GM18526 (cell line): Measurements from ENCODE around the gene STX17.

Source experiments
- POLR2A ChIP-seq: IDR thresholded peaks from 3 replicates; pipeline ENCODE4 v1.6.1; 2011; ENCODE audit not compliant: insufficient read length; ENCODE audit errors: extremely low read depth

STX17 gene

DNA sequence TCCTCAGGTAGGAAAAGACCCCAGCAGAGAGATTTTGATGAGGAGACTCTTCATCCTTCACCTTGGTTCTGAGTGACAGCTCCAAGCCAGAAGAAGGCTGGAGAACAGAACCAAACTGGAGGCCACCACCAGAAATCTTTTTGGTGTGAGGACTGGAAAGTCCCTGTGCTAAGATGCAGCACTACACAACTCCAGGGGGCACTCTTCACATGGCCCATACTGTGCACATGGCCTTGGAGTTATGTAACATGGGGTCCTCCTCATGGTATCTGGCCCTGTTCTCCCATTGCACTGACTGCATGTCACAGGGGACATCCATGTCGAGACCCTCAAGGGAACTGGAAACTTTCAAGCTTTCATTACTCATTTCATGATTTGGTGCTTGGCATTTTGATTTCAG lies 17.3 kb upstream of the STX17 start:
- no peak for TF ChIP-seq POLR2A

DNA sequence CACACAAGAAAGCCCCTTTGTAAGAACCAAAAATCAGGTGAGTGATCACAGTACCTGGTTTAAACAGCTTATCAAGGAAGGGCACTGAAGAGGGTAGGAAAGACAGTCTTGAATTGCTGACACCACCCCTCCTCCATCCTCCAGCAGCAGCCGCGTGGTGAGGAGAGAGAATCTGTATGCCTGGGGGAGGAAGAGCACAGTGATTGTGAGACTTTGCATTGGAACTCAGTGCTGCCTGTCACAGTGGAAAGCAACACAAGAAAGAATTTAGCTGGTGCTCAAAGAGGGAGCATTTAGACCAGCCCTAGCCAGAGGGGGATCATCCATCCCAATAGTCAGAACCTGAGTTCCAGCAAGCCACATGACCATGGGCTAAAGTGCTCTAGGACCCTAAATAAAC lies 11.6 kb upstream of the STX17 start:
- TF ChIP-seq POLR2A: no peak

DNA sequence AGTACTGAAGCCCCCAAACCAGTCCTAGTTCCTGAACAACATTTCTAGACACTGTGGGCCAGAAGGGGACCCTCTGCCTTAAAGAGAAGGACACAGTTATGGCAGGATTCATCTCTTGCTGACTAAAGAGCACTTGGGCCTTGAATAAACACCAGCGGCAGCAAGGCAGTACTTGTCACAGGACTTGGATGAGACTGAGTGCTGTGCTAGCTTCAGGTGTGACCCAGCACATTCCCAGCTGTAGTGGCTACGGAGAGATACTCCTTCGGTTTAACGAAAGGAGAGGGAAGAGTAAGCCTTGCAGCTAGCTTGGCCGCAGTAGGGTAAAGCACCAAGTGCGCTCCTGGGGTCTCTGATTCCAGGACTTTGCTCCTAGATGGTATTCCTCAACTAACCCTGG lies 10.9 kb upstream of the STX17 start:
- TF ChIP-seq POLR2A: no peak

DNA sequence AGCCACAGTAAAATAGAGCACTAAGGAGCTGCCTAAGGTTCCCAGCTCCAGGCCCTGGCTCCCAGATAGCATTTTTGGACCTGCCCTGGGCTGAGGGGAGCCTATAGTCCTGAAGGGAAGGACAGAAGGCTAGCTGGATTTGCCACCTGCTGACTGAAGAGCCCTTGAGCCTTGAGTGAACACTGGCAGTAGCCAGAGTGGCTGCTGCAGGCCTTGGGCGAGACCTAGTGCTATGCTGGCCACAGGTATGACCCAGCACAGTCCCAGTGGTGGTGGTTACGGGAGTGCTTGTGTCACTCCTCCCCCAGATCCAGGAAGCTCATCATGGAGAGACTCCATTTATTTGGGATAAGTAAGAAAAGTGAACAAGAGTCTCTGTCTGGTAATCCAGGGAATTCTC lies 10.3 kb upstream of the STX17 start:
- no peak for TF ChIP-seq POLR2A

DNA sequence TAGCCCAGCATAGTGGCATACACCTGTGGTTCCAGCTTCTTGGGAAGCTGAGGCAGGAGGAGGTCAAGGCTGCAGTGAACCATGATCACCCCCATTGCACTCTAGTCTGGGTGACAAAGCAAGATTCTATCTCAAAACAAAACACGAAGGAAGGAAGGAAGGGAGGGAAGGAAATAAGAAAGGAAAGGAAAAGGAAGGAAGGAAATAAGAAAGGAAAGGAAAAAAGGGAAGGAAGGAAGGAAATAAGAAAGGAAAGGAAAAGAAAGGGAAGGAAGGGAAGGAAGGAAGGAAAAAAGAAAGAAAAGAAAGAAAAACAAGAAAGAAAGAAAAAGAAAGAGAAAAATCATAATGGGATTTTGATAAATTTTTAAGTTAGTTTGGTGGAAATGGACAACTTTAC lies 3.1 kb upstream of the STX17 start:
- no peak for TF ChIP-seq POLR2A

DNA sequence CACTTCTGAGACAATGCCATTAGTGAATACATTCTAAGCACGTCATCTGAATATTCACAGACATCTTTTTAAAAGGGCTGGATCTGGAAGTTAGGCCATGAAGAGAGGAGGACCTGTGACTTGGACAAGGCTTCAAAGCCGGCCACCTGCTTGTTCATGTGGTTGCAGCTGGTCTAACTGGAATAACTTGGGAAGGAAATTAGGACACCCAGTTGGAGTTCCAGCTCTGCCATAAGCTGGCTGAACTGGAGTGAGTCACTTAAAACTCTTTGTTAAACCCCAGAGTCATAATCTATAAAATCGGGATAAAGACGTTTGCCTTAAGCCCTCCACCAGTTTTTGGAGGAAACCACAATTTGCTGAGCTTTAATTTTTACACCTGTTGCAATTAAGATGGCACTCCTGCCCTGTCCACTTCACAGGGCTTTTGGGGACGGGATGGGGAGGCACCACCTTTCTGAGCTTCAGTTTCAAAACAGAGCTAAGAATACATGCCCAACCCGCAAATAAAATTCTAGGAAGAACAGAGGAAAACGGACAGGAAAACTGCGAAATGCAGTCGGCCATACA lies 536 bp upstream of the STX17 start:
- TF ChIP-seq POLR2A: no peak

DNA sequence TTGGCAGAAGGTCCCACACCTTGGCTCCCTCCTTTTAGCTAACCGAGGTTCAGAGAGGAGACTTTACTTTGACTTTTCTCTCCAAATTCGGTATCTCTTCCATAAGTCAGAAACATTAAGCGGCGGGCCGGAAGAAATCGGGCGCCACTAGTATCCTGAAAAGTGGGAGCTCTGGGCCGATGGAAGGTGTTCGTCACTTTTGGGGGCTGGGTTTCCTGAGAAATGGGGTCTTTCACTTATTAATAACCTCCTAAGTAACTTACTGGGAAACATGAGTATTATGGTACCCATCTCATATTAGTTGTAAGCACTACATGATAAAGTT lies 716 bp downstream of the STX17 start:
- no peak for TF ChIP-seq POLR2A

DNA sequence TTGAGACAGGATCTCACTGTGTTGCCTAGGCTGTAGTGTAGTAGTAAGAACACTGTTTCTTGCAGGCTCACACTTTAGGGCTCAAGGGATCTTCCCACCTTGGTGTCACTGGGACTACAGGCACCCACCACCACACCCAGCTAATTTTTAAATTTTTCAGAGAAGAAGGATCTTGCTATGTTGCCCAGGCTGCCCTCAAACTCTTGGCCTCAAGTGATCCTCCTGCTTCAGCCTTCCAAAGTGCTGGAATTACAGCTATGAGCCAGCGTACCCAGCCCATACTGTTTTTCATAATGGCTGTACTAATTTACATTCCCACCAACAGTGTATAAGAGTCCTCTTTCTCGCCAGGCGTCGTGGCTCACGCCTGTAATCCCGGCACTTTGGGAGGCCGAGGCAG lies 5.1 kb downstream of the STX17 start:
- no peak for TF ChIP-seq POLR2A

DNA sequence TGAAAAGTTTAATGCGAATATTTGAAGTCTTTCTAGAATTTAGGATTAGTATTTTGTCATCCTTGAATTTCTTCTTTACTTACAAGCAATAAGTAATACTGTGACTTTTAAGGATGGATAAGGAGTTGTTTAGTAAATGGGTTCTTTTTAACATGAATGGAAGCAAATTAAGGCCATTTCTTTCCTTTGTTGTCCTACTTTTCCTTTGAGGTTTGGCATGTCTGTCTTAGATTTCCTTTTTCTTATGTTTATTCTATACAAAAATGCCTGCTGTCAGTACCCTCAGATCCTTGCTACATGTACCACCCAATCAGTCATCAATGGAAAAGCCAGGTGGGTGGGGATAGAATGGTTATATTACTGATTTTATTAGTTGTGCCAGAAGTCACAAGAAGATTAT lies 10.2 kb downstream of the STX17 start:
- no peak for TF ChIP-seq POLR2A

DNA sequence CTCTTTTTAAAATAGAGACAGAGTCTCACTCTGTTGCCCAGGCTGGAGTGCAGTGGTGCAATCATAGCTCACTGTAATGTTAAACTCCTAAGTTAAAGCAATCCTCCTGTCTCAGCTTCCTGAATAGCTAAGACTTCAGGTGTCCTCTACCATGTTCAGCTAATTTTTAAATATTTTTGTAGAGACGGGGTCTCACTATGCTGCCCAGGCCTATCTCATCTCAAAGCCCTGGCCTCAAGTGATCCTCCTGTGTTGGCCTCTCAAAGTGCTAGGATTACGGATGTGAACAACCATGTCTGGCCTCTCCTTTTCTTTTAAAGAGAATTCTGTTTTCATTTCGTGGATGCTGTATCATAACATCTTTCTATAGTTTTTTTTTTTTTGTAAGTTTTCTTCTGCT lies 11.7 kb downstream of the STX17 start:
- TF ChIP-seq POLR2A: no peak

DNA sequence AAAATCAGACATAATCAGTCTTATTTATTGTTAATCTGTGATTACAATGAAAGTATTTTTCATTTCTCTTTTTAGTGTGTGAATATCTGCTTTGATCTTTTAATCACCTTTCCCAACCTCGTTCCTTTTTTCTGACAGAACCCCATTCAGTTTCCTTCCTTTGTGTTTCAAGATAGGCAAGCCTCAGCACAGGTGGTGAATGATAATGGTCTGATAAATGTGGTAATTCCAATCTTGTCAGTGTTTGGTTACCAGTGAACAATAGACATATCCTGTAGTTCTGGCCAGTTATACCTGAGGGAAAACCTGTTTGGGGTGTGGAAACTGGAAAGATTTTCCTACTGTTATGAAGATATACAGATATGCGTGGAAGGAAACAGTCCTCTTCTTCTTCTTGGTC lies 13.5 kb downstream of the STX17 start:
- TF ChIP-seq POLR2A: no peak

DNA sequence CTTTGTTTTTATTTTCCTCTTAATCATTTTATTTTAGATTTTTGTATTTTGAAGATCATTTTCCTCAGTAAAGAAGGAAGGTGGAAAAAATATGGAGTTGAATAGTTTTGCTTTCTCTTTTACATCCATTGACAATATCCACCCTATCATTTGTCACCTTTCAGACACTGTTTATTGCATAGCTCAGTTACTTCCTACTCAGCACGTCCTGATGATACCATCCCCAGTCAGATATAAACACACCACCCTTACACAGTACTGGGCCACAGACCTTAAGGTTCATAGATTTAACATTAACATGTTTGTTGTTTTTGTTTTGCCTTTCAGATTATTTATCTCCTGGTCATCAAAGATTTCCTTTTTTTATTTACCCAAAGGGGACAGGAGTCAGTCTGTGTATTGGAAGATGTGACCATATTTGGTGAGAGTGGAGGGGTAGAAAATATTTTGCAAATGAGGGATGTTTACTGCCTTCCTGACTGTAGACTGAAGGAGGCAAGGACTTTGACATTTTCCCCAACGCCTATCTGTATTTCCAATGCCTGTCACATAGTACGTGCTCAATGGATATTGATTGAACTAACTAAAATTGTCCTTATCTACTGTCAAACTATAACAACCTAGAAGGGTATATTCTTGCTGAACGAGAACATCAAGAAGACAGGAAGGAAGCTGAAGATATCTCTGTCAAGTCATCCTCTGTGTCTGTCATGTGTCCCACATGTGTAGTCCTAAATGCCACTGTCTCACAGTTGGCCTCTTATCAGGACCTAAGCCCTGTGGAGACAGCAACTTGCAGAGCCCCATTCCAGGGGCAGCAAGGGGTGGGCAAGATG lies 15.6 kb downstream of the STX17 start:
- TF ChIP-seq POLR2A: no peak

DNA sequence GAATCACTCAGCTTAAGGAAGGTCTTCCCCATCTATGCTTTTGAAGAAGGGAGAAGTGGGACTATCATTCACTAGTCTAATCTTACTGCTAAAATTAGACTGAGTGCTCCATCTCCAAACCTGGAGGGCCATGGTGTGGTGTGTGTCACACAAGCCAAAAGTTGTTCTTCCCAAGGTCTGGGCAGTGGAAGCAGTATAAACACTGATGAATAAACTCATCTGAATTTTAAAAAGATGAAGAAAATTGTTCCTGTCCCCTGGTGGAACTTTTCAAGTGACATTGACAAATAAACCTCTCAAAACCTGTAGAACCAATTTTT lies 16.2 kb downstream of the STX17 start:
- TF ChIP-seq POLR2A: no peak

DNA sequence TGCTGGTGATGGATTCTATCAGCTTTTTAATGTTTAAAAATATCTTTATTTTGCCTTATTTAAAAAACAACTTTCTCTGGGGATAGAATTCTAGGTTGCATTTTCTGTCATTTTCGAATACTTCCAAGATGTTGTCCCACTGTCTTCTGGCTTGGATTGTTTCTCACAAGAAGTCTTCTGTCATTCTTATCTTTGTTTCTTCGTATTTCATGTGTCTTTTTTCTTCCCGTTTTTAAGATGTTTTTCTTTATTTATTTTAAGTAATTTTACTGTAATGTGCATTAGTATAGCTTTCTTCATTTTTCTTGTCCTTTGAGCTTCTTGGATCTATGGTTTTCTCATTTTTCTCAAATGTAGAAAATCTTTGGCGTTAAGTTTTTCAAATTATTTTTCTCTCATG lies 19.1 kb downstream of the STX17 start:
- no peak for TF ChIP-seq POLR2A

DNA sequence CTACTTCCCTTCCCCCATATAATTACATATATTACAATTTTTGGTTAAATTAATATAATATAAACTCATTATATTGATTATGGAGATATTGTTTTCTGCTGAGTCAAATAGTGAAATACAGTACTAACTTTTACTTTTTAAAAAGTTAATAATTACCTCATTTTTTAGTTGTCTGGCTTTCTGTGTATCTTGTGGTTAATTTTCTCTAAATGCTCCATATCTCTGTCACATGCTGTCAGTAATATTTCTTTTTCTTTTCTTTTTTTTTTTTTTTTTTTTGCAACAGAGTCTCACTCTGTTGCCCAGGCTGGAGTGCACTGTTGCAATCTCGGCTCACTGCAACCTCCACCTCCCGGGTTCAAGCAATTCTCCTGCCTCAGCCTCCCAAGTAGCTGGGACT lies 23.2 kb downstream of the STX17 start:
- no peak for TF ChIP-seq POLR2A

DNA sequence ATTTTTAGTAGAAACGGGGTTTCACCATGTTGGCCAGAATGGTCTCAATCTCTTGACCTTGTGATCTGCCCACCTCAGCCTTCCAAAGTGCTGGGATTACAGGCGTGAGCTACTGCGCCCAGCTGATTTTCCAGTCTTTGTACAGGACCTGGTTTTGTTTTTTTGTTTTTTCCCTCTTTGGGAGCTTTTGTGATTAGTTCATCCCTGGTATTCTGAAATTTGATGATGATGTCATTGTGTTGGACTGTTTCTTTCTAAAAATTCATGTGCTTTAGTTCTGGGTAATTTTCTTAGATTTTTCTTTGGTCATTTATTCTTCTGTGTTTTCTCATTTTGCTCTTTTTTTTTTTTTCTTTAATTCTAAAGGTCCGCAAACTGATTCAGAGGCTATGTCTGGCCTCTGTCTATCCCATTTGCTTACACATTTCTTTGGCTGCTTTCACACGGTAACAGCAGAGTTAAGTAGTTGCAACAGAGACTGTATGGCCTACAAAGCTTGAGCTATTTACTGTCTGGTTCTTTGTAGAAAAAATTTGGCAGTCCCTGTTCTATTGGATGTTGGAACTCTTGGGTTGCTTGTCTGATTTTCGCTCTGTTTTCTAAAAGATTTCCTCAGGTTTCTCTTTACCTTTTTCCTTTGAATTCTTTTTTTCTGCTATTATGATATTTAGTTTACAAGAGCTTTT lies 24.8 kb downstream of the STX17 start:
- TF ChIP-seq POLR2A: no peak

DNA sequence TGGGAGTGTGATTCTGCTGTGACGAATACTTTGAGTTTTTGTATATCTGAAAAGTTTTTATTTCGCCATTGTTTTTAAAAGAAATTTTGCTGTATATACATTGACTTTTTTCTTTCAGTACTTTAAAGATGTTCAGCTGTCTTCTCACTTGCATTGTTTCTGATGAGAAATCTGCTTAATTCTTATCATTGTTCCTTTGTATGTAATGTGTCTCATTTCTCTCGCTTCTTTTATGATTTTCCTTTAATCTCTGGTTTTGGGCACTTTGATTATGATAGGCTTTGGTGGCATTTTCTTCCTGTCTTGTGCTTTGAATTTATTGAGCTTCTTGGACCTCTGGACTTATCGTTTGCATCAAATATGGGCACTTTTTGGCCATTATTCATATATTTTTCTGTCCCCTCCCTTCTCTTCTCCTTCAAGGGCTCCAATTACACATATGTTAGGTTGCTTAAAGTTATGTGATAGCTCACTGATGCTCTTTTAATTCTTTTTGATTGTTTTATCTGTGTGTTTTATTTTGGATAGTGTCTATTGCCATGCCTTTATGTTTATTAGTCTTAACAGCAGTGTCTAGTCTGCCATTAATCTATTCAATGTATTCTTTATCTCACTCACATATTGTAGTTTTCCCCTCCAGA lies 30.6 kb downstream of the STX17 start:
- no peak for TF ChIP-seq POLR2A

DNA sequence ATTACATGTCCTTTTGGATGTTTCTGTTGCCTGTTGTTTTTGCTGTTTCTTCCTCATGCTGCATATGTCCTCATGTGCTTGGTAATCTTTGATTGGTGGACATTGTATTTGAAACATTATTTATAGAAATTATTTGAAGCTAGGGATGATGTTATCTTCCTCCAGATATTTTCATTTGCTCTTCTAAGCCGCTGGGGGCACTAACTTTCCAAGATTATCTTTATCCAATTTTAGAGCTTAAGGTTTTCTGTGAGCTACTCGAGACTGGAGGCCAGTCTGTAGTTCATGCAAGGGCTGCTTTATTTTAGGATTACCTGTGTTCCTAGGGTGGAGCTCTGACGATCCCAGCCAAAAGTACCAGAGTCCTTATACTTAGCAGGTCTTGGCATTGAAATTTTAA lies 40.9 kb downstream of the STX17 start:
- no peak for TF ChIP-seq POLR2A
